GM18499 (cell line): ENCODE data around the gene CFAP100.
A peak's percentile ranks its signal among the peaks of the same experiment; 100 is the strongest.

Experiments
- ATAC-seq: cut with Tn5 transposase; IDR thresholded peaks from one replicate; pipeline ENCODE4 v1.9.1; 2021; ENCODE audit warnings: moderate number of reproducible peaks; ENCODE audit not compliant: insufficient read depth, unreplicated experiment

Gene CFAP100

DNA sequence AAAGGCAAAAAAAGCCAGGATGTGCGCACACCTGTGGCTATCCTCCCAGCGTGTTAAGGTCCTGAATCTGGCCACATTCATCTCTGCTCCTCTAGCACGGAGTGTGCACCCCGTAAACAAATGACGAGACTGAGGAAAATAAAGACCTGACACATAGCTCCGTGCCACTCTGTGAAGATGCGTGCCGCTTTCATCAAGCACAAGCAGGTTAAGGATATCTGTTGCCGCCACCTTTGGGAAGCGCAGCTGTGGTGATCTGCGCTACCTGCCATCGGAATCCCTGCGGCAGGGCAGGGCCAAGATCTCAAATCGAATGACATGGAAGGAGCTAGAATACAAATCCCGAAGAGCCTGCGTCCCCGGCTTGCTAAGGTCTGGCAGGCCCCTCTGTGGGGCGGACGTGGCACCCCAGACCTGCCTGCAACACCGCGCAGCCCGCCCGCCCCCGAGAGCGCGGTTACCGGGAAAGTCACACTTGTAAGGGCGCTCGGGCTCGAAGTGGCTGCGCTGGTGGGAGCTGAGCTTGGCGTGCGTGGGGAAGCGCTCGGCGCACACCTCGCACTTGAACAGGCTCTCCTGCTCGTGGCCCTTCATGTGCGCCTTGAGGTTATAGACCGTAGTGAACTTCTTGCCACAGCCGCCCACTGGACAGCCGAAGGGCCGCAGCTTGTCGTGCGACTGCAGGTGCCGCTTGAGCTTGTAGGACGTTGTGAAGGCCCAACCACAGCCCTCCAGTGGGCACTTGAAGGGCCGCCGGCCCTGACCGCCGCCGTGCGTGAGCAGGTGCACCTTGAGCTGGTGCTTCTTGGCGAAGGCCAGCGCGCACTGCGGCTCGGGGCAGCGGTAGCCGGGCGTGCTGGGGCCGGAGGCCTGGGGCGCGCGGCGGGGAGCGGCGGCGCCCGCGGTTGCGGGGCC is 80.0 kb downstream of the CFAP100 start:
- peak; percentile 21 for ATAC-seq

DNA sequence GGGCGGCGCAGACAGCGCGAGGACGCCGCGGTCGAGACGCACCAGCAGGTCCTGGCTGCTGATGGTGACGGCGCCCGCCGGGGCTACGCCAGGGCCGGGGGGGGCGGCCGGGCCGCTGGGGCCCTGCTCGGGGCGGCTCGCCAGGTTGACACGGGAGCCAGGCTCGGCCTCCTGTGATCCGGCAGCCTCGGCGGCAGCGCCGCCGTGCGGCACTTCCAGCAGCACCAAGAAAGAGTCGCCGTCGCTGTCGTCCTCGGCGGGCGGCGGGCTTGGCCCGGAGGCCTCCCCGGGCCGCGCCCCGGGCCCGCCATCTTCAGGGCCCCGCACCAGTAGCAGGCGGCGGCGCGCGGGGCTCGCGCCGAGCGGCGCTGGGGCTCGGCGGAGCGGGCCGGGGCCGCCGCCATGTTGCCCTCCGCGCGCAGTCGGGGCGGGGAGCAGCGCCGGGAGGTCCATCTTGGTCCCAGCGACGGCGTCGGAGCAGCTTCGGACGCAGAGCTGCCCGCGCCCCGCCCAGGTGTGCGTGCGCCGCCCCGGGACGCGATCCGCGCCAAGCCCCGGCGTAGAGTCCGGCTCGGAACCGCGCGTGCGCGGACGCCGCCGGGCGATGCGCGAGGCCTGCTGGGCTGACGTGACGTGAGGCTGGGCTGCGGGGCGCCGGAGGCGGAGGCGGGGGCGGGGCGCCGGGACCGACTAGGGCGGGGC is 80.9 kb downstream of the CFAP100 start, which contains the start of gene ZXDC:
Gene ZXDC, minus strand, starts transcription at position 479 of the 702 bp plus-strand sequence. Its CDS starts 26 bp downstream, at position 453.
- peak; percentile 40 for ATAC-seq

DNA sequence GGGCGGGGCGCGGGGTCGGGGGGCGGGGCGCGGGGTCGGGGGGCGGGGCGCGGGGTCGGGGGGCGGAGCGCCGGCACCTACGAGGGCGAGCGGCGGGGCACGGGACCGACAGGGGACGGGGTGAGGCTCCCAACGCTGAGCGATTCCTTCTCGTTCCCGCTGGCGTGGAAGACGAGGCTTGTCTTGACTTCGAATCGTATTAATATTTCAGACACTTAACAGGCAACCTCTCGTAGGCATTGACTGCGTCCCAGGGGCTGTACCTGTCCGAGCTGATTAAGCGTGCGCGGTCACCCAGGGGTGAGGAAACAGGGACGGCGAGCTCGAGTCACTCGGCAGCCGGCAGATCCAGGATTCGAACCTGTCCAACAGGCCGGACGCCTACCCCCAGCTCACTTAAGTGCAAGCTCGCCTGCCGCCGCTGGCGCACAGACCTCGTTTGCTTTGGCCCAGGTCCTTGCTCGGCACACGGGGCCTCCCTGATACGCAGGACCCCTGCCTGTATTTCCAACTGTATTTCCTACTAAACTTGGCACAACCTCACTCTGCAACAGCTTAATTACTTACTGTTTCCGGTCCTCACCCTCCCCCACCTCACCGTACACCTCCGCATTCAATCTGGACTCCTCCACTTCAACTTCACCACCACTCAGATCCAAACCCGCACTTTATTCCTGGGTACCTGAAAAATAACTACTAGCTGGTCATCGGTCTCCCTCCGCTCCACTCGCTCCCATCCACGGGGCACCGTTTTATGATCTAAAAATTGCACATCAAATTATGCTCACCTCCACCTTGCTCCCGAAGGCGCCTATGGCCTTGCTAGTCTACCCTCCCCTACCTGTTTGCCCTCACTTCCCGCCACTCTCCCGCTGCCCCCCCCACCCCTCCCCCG is 81.7 kb downstream of the CFAP100 start:
- ATAC-seq, result no peak

DNA sequence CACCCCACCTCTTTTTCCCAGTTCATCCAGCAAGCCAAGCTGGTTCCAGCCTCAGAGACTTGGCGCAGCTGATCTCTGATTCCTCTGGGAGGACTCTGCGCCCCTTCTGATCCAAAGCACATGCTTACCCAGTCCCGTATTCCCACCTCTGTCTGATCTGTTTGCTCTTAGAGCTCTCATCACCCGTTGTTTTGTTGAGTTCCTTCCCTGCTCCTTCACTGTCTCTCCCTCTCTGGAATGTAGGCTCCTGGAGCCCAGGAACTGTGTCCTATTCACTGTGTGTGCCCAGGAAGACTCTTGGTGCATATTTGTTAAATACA is 82.3 kb downstream of the CFAP100 start:
- ATAC-seq, result no peak

DNA sequence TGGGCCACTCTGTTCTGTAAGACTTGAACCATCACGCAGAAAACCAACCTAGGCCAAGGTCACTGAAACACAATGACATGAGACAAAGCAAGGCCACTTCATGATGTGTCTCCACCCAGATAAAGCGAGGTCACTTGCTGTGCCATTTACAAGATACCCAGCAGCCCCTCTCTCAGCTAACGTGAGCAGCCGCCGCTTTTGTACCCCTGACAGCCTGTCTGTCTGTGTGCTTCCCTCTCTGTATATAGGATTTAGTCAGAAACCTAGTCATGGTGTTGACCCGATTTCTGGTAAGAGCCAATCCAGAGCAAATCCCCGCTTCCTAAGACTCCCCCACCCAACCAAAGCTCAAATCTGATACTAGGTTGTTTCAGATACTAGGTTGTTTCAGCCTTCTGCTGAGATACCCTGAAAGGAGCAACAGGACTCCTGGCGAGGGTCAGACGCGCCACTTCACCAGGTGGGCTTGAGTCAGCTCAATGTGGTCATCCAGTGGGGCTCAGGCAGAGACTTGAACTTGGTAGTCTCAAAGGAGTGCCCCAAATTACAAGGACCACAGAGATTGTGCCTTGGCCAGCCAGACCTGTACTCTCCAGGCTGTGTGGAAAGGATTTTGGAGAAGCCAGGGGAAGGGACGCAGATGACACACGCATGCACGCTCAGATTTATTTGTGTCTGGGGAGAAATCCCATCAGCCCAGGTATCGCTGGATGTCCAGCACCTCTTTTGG is 84.0 kb downstream of the CFAP100 start:
- ATAC-seq, result no peak

DNA sequence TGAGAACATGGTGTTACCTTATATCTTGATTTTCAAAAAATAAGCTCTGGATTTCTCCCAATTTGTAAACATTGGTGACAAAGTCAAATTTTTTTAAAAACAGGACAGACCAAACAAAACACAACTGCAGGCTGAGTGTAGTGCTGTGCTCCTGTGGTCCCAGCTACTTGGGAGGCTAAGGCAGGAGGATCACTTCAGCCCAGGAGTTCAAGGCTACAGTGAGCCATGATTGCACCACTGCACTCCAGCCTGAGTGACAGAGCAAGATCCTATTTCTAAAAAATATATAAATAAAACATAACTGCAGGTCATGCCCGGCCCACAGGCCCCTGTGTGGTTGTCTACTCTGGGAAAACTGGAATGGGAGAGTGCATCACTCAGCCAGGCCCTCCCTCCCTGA is 84.9 kb downstream of the CFAP100 start:
- no peak for ATAC-seq

DNA sequence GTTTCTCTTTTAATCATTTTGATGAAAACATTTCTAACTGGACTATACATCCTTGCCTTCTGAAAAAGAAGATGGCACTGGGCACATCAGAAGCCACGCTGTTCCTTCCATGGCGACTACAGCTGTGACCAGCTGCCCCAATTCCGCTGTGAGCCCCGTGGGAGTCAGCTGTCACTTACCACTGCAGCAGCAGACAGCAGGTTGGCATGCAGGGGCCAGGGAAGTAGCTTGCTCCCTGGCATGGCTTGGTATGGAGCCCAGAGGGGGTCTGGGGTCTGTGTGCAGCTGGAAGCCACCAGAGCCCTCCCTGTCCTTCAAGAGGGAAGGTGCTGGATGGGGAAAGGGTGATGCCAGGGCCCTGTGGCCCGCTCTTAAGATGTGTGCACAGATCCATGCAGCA is 85.5 kb downstream of the CFAP100 start:
- ATAC-seq, result no peak

DNA sequence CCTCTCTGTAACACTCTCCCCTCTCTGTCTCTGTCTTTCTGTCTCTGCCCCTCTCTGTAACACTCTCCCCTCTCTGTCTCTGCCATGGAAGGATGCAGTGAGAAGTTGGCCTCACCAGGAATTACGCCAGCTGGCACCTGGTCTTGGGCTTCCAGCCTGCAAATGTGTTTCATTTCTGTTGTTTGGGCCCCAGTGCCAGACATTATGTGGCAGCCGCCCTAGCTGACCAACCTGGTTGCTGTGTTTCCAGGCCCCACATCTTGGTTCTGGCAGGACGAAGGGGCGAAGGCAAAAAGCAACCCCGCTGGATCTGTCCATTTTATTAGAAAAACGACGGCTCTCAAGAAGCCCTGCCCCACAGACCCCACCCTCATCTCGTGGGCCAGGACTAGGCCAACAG is 86.2 kb downstream of the CFAP100 start:
- ATAC-seq, result no peak

DNA sequence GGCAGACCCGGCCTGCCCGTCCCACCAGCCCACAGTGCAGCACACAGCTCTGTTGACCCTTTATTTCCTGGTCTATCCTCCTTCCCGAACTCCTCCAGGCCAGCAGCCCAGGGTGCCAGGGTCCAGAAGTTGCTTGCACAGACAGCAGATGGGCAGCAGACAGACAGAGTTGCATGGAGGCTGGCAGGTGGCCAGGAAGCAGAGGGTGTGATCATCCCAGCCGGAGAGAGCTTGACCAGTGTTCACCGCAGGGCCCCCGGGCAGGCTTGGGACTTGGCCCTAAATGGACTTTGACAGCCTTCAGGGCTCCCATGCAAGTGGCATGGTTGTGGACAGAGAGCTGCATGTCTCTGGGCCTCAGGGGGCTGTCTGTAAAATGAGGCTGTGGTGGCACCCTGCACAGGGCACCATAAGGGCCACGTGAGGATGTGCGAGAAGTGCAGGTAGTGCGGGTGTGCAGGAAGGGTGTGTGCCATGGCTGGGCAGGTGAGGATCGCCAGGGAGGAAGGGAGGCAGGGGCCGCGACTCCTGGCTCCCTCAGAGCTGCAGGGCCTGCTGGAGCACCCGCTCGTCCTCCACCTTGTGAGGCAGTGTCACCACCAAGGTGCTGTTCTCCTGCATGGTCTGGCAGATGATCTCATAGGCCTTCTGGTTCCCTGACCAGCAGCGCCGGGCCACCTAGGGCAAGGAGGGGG is 87.2 kb downstream of the CFAP100 start:
- no peak for ATAC-seq

DNA sequence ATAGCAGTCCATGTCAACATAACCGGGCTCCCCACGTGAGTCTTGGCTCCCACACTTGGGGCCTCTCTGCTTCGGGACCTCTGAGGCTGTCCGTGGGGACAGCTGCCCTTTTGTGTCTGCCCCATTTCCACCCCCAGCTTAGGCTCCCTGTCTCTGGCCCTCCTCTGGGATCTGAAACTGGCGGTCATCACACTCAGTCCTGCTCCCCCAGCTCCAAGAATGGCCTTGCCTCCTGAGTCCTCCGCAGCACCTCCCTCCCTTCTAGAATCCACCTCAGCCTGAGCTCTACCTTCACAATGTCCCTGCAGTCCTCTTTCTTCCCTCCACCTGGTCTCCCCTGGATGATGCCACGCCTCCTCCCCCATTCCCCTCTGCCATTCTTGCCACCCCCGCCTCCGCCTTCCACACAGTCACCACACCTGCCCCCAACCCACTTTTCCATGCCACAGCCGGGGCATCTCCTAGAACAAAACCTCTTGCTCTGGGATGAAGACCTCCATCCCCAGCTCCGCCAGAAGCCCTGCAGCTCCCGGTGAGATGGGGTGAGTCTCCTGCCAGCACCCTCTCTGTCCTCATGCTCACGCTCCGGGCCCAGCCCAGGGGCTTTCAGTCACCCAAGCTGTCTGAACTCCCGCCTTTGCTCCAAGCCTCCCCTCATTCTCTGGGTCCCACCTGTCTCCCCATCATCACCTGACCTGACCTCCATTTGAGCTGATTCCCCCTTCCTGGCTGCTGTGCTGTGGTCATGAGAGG is 88.0 kb downstream of the CFAP100 start:
- no peak for ATAC-seq

DNA sequence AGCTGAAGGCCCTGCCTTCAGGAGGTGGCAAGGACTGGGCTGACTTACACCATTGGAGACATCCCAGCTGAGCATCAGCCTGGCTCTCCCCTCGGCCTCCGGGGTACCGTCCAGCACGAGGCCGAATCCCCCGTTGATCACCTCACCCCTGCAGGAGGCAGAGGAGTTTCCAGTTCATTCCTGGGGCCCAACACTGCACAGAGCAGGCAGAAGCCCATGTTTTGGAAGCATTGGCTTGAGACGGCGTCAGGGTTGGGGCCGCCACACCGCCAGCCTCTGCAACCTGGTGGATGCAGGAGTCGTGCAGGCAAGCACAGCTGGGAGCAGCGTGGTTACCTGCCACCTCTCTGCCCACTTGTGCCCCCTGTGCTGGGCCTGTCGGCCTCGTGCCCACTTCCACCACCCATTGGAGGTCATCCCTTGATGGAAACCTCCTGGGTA is 88.6 kb downstream of the CFAP100 start:
- no peak for ATAC-seq

DNA sequence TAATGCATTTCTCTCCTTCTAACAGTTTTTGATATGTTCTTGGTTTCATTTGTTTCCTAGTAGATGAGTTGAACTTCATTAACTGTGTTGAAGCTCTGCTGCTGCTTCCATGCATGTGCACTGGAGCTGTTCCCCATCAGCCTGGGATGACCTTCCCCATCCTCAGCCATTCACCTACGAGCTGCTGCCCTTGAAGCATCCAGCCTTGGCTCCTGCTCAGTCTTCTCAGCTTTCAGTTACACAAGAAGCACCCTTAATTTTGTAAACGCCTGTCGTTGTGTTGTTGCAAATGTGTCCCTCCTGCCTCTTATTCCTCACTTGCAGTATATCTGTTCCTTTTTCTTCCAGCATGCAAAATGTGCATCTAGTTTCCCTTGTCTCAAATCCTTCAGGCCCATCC is 89.4 kb downstream of the CFAP100 start:
- no peak for ATAC-seq

DNA sequence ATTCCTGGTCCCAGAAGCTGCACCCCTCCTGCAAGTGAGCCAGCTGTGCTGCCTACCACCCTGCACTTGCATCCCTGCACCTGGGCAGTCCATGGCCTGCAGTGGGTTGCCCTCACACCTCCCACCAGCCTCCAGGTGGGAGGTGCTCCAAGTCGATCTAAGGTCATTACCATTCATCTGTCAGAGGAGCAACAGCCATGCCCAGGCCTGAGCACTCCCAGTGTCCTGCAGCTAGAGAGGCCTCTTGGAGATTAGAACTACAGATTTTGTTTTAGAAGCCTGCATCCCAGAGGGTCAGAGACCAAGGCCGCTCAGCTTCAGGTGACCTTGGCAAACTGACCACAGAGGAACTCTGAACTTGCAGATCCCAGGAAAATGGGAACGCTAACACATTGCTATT is 90.0 kb downstream of the CFAP100 start:
- no peak for ATAC-seq

DNA sequence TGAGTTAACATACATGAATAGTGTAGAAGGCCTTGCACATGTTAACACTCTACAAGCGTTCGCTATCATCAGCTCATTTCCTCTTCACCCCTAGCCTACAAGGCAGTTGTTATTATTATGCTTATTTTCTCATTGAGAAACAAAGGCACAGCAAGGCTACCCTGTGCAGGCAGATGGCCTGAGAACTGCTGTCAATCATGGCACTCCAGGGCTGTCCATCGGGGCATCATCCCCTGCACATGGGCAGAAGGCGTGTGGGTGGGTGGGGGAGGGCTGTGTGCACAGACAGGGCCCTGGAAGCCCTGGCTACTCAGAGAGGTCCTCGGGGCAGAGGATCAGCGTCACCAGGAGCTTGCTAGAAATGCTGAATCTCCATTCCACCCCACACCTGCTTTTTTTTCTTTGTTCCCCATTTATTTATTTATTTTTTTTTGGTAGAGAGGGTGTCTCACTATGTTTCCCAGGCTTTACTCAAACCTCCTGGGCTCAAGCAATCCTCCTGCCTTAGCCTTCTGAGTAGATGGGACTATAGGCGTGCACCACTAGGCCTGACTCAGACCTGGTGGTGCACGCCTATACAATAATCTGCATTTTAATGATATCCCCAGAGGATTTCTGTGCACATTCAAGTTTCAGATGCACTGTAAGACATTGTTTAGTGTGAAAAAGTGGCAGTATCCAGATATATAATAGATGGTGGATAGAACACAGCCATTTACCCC is 90.6 kb downstream of the CFAP100 start:
- ATAC-seq, result no peak

DNA sequence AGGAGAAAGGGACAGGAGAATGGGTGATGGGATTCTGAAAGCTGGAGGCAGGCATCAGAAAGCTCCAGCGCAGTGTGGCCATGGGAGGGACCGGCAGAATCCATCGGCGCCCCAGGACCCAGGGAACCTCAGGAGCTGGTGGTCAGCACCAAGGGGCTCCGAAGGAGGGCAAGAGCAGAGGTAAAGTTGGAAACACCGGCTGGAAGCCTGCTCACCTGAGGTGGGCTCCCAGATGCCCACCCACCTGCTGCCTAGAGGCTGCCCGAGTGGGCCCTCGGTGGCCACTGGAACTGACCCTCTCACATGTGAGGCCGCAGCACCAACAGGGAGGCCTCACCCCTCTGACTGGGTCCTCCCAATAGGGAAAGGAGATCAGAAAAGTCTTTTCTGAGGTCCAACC is 91.2 kb downstream of the CFAP100 start:
- ATAC-seq, result no peak
